T-helper 1 cell treated with Interleukin-12 subunit alpha and Interleukin-12 subunit beta and Interleukin-4 antibody, amounts not matched to agents 30 ng/mL and 1 ng/mL, for 36 hours (primary cell): ENCODE data around the gene APCDD1. TPM values are rescaled to one million over a fixed set of nuclear protein-coding genes. Genes with fewer than 3 reads are reported as not detected.
"Not testable (repeated sequence)": the region's sequence is repeated elsewhere in the genome, so short reads cannot be mapped to it uniquely, and the experiment has no call there.

Experiments
- intact Hi-C: fragments of 100-400 bp; cut with micrococcal nuclease; formaldehyde crosslinking; loops from one replicate; pipeline ENCODE4 v1.15.1; 2024
- total RNA-seq: library from RNA; stranded (reverse); gene quantifications from 2 replicates; pipeline ENCODE4 v1.2.3, GENCODE V29; 2022

The APCDD1 gene
- total RNA-seq, 1 donor from 2014 or later: not detected

DNA sequence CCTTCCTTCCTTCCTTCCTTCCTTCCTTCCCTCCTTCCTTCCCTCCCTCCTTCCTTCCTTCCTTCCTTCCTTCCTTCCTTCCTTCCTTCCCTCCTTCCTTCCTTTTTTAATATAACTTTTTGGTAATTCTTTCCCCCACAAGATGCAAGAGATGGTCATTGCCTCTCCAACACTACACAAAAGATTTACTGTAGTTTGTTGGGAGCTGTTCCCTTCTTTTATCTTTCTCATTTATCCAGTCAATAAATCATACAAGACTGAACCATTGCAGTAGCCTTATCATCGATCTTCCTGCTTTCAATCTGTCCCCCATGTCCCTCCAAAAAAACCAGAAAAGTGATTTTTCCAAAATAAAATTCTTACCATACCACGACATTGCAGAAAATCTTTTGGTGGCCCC lies 8.2 kb downstream of the APCDD1 start:
- intact Hi-C loops: no loop called here

DNA sequence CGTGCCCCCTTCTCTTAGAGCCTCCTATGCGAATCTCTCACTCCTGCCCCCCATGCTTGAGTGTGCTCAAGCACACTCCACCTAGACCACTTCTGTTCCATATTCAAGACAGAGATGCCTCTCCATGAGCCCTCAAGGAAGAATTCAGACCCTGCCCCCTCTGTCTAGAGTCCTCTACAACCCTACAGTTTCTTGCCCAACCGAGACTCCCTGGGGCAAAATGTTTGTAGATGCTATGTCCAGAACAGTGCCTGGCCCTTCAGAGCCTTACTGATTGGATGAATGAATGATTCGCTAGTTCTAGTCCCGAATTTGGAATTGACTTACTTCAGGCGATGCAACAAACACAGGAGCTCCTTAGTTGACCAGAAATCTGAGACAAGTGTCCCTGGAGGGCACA lies 8.7 kb downstream of the APCDD1 start:
- intact Hi-C loops: no loop called here

DNA sequence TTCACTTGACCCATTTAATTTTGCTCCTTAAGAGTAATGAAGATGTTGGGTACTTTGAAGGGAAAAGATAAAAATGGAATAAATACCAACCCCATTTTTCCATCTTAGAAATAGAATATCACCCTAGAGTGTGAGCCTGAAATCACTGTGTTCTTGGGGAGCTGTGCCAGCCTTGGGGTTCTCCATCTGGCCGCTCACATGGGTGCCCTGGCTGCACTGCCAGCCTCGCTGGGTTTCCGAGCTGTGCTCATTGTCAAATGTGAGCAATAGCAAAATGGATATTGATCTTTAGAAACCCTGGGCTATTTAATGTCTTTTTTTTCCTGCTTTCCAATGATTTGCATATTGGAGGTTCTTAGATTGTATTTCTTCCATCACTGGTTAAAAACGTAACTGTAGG lies 9.3 kb downstream of the APCDD1 start:
- intact Hi-C loops: no loop called here

DNA sequence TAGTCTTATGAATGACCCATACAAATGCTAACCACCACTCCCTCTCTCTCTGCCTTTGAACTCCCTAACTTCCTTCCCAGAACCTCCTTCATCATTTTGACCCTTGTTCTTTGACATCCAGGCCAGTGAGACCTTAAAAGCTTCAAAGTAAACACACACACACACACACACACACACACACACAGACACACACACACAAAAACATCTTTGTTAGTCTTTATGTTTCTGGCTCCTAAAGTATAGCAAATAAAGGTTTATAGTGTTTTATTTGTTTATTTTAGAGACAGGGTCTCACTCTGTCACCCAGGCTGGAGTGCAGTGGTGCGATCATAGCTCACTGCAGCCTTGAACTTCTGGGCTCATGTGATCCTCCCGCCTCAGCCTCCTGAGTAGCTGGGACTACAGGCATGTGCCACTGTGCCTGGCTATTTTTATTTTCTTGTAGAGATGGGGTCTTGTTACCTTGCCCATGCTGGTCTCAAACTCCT lies 9.8 kb downstream of the APCDD1 start:
- intact Hi-C loops: not testable (repeated sequence)

DNA sequence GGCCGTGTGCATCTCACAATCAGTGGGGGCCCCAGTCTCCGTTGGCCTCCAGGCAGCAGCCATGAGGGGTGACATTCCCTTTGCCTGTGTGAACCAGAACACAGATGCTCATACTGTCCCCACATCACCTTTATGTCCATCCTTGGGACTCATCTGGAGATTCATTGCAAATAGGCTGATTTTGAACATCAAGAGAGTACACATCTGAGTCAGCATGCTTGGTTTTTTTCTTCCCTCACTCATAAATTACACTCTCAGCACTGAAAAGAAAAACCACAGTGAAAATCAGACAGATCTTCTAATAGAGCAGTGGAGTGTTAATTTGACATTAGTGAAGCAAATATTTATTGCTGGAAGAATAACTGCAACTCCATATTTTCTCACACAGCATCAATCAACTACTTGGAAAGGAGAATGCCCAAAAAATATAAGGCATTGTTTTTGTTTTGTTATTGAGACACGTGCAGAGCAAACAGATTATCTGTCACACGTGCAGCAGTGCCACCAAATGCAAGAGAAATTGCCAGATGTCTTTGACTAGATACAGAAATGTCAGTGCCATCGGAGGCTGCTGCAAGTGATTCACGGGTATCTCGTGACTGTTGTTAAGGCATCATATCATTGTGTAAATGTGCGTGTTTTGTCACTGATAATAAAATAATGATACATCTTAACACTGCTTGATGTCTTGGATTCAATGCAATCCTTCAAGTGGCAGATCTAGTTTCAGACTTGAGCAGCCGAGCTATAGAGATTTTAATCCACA lies 10.9 kb downstream of the APCDD1 start:
- intact Hi-C loops: no loop called here

DNA sequence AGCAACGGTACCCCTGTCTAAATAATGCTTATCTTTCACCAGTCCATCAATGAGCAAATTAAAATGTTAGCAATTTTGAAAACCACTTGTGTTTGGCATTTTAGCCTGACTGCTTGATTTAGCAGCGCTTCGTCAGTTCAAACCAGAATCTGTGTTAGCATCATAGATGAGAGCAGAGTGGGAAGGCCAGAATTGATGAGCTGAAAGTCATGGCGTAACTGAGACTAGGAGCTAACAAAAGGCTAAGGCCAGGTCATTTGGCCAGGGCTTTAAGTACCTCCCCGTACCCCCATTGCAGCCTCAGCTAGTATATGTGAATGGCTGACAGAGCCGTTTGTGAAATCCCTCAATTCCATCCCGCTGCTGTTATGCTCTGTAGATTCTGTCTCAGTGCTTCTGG lies 16.0 kb downstream of the APCDD1 start:
- intact Hi-C loops: no loop called here

DNA sequence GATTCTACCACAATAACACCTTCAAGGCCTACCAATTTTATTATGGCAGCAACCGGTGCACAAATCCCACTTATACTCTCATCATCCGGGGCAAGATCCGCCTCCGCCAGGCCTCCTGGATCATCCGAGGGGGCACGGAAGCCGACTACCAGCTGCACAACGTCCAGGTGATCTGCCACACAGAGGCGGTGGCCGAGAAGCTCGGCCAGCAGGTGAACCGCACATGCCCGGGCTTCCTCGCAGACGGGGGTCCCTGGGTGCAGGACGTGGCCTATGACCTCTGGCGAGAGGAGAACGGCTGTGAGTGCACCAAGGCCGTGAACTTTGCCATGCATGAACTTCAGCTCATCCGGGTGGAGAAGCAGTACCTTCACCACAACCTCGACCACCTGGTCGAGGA lies 17.1 kb downstream of the APCDD1 start:
- intact Hi-C loops: no loop called here

DNA sequence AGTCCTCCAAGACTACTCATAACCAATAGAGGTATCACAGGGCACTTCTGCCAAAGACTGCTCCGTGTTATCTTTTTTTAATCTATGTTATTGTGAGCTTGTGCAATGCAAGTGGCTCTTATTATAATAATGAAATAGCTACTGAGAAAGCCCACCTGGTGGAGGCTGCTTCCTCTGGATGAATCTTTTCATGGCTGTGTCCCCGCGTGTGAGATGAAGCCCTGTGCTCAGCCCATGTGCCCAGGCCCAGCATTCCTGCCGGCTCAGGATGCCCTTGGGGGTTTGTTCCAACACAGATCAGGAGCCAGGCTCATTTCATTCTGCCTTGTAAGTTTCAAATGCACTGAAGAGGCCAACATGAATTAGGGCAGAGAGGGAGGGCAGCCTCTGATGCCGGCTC lies 18.7 kb downstream of the APCDD1 start:
- intact Hi-C loops: no loop called here

DNA sequence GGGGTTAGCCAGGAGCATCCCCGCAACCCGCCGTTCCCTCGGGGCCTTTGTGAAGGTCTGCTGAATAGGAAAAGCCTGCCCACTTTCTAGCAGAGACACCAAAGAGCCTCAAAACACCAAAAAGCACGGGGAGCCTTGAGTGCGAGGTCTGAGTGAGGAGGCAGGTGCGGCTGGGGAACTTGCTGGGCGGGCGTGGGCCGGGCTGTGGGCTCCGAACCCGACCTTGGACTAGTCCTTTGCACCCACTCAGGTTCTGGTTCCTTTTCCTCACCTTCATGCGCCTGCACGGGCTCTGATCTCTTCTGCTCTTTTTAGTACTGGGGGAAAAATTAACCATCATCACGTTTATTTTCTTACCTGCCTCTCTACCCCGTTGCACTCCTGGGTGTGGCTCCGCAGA lies 19.9 kb downstream of the APCDD1 start:
- intact Hi-C loops: no loop called here

DNA sequence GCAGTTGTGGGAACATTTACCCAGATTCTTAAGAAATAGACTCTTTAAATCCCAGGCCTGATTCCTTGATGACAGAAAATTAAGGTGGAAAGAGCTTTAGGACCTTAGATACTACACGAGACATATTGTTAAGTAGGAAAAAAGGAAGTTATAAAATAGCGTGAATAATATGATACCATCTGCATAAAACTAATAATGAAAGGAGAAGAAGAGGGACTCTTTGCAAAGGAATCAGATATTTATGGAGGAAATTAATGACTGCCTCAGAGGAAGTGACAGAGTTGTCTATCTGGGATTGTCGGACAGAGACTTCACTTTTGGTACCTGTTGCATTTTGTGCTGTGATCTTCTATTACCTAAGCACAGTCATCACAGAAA lies 20.8 kb downstream of the APCDD1 start:
- intact Hi-C loops: no loop called here

DNA sequence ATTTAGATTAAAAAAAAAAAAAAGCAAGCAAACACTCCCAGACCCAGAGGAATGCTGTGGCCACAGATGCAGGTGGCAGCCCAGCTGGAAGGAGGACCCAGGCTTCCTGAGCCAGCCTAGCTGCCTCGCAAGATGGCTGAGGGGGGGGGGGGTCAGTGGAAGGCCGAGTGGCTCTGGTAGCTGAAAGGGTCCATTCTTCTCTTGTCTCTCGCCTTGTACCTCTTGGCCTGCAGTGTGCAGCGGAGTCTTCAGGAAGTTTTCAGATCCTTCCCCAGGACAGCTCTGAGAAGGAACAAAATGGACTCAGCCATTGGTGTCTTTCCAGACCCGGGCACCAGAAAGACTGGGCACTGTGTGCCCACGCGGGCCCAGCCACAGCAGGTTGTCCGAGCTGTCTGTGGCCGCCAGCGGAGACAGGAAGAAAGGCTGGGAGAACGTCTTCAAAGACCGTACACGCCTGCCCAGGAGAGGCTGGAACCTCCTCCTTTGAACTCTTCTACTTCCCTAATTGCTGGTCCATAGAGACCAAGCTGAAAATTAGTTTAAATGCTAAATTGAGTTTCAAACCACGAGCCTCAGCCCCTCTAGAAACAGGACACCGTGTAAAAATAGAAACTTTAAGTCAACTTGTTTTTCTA lies 21.3 kb downstream of the APCDD1 start:
- intact Hi-C loops: no loop called here

DNA sequence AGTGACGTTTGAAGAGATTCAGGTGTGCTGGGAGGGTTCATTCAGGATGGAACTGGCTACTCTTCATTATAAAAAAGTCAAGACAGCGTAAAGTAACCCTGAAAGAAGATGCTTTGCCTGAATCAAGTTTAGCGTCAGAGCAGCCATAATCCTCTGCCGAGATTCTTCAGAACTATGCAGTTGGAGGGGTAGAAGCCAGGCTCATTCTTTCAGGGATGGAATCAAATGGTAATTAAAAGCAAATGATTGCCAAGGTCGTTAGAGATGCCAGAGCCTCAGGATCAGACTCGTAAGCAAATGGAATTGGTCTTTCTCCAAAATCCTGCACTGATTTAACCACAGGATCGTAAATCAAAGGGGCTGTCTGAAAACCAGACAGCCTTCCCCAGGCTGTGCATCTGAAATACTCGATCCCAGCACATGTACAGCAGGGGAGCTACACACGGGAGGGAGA lies 21.9 kb downstream of the APCDD1 start:
- intact Hi-C loops: no loop called here

DNA sequence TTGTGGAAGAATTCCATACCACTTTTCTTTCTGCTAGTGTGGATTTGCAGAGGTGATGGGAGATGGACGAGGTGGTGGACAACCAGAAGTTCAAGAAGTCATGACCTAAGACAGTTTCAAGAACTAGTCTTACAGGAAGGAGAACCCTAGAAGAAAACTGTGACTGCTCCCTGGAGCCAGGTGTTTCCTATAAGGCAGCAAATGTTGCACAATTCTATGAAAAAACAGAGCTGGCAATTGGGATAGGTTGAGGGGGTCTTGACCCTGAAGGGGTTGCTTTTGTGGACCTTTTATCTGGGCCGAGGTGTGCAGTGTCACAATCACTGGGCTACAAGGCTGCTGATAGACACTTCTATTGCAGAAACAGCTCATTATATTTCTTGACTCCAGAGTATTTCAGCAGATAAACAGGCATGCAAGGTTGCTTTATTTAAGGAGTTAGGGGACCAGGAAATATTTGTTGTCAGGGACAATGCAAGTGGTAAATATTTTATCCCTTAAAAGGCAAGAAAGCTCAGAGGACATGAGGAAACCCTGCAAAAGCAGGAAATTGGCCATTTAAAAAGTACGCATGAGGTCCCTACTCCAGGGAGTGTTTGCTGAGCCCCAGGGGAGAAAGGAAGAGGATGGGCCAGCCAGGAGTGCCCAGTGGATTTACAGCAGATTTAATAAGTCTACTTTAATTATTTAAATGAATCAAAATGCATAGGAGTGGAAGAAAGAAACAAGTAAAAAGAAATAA lies 22.9 kb downstream of the APCDD1 start:
- intact Hi-C loops: no loop called here

DNA sequence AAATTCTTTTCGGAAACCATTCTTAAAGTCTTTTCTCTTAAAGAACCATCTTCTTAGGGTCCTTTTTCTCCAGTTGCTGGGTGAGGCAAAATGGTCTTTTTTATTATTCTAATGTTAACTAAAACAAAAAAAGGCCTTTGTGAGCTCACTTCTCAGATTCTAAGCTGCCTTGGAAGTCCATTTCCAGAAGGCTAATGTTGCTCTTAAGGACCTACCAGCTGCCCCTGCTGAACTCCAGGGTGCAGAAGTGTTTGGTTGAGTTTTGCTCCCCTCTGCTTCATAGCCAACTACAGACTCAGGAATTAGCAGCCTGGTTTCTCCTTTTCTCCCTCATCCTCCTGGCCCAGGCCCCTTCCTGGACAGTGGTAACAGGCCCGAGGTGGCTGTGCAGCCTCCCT lies 23.4 kb downstream of the APCDD1 start:
- intact Hi-C loops: no loop called here

DNA sequence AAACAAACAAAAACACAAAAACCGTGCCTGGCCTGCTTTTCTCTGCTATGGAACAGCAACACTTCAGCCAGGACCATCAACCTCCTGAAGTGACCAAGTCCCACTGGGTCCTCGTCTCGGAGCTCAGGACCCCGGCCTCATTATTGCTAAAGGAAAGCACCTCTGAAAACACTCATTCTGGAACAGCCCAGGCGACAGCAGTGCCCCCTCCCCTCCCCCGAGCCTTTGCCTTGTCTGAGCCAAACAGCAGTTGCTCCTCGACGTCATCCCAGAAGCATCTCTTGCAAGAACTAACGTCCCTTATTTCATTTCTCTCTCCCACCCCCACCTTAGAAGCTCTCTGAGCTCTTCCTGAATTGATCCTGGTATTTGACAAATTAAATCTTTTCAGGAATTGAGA lies 27.4 kb downstream of the APCDD1 start:
- intact Hi-C loops: no loop called here

DNA sequence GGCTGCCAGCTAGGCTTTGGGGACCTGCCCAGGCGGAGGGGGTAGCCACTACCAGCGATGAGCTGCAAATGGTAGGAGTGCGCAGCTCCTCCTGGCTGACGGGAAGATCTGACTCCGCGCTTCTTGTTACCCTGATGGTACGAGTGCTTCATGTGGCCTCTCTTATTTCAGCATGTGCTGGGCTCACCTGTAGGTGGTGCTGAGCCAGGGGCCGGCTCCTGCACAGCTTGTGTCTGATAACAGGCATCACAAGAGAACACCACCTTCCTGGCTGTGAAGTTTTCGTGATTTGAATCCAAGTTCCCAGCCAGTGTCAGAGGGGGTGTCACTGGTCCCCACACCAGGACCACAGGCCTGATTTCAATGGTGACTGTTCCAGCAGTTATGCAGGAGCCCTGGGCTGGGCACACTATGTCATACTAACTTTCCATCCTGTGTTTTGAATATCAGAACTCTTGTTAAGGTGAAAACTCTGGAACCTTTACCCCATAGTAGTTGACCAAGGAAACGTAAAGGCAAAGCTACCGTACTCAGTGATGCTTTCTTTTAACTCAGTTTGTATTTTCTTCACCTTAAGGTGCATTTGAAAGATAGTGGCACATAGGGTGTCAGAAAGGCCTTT lies 28.0 kb downstream of the APCDD1 start:
- intact Hi-C loops: no loop called here

DNA sequence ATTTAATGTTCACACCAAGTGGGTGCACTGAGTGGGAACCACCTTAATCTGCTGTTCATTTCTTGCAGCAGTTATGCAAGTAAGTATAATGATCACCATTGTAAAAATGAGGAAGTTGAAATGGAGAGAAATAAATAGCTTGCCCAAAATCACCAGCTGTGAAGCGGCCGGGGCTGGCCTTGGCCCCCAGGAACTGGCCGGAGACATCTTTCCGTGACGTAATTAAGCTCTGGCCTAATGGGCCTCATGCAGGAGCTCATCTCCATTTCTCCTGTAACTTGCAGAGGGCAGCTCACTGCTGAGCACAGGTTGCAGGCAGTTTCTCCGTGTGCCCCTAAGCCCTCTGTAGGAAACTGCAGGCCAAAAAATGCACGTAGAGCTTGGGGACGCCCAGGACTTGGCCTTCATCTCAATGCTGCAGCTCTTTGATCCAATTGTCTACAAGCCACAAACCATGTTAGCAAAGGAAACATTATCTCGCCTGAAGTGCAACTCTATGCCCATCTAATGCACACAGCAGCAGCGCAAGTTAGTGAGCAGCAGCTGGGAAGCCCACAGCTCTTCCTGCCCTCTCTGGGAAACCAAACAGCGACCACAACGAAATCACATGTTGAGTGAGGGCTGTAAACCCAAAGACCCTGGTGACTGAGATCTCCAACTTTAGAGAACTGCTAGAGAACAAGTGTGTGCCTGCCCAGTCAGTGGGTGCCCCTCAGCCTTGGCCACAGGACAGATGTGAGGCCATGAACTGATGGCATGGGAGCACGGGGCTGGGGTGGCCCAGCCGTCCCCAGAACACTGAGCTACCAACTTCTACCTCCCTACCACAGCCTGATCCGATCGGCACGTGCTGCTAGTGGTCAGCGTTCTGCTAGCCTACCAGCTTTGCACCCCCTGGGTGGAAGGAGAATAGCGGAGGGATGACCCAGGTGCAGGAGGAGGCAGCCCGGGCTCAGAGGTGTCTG lies 28.8 kb downstream of the APCDD1 start:
- intact Hi-C loops: no loop called here

DNA sequence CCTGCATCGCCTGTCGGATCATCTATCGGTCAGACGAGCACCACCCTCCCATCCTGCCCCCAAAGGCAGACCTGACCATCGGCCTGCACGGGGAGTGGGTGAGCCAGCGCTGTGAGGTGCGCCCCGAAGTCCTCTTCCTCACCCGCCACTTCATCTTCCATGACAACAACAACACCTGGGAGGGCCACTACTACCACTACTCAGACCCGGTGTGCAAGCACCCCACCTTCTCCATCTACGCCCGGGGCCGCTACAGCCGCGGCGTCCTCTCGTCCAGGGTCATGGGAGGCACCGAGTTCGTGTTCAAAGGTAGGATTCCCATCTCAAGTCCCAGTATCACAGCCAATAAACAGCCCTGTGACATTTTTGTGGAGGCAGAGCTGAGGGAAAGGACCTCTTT lies 31.0 kb downstream of the APCDD1 start:
- intact Hi-C loops: no loop called here

DNA sequence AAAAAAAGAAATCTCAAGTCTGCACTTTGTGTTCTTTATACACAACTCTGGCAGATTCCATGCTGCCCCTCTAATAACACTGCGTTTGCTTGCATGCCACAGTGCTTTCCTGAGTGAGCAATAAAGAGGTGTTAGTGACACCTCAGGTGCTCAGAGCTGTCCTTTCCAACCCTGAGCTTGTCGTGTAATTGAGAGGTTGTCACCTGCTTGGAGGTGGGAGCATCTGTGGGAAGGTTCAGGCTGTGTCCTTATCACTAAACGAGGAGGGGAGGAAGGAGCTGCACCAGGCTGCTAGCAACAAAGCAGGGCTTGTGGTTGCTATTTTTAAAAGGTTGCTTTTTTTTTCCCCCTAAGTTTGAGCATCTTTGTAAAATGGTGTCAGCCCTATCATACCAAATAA lies 31.9 kb downstream of the APCDD1 start:
- intact Hi-C loops: no loop called here

DNA sequence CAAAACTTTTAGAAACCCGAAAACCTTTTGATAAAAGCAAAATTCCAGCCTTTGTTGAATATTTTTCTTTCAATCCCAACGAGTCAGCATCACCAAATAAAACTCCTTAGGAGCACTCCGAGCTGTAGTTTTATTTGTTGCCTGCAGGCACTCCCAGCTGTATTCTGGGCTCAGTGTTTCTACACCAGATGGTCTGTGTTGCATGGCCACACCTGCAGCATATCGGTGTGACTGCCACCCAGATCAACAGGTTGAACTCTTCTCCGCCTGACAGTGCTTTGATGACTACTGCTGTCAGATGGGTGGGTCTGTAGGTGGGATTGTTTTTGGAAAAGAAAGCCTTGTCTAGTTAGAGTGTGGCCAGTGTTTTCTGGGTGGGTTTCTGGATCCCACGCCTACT lies 32.7 kb downstream of the APCDD1 start:
- intact Hi-C loops: no loop called here

DNA sequence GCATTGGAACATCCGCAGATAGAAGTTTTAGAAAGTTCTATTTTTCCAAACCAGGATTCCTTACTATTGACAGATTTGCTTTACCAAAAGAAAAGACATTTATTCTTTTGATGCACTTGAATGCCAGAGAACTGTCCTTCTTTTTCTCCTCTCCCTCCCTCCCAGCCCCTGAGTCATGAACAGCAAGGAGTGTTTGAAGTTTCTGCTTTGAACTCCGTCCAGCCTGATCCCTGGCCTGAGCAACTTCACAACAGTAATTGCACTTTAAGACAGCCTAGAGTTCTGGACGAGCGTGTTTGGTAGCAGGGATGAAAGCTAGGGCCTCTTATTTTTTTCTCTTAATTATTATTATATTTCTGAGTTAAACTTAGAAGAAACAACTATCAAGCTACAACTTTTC lies 33.6 kb downstream of the APCDD1 start:
- intact Hi-C loops: no loop called here
